Bronchial smooth muscle cell (primary cell): ENCODE measurements around the gene DECR2. TPM values are rescaled to one million over a fixed set of nuclear protein-coding genes. Genes with fewer than 3 reads are reported as not detected.

Experiments used
- total RNA-seq: library from RNA; depleted of rRNA; stranded (reverse); fragments of >200 nt; gene quantifications from 2 replicates; pipeline ENCODE4 v1.2.1, GENCODE V29; 2014

The DECR2 gene, protein sequence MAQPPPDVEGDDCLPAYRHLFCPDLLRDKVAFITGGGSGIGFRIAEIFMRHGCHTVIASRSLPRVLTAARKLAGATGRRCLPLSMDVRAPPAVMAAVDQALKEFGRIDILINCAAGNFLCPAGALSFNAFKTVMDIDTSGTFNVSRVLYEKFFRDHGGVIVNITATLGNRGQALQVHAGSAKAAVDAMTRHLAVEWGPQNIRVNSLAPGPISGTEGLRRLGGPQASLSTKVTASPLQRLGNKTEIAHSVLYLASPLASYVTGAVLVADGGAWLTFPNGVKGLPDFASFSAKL
- total RNA-seq = 3.7 and 11.8 TPM in 2 replicates

DNA sequence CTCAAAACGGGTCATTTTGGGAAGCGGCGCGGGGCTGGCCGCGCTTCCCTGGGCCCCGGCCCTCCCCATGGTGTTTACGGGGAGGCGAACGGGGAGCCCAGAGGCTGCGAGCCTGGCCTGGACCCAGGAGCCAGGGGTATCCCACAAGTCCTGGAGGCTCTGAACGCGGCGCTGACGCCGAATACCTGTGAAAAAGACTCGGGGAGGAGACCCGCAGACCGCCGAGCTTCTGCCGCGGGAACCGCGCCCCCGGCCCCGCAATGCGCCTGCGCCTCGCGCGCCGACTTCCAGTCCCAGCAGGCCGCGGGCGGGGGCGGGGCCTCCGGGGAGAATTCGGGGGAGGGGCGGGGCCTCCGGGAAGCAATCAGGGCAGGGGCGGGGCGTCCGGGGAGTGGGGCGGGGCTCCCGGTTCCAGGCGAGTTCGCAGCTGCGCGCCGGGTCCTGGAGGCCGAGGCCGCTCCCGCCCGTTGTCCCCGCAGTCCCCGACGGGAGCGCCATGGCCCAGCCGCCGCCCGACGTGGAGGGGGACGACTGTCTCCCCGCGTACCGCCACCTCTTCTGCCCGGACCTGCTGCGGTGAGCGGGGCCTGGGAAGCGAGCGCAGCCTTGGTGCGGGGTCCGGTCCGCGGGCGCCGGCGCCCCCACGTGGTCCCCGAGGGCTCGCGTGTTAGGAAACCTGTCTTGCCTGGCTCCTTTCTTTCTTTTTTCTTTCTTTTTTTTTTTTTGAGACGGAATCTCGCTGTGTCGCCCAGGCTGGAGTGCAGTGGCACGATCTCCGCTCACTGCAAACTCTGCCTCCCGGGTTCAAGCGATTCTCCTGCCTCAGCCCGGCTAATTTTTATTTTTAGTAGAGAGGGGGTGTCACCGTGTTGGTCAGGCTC lies at the start of gene DECR2:
Gene DECR2, plus strand, starts transcription at position 418 of the 881 bp plus-strand sequence. Its CDS starts 79 bp downstream, at position 497.

DNA sequence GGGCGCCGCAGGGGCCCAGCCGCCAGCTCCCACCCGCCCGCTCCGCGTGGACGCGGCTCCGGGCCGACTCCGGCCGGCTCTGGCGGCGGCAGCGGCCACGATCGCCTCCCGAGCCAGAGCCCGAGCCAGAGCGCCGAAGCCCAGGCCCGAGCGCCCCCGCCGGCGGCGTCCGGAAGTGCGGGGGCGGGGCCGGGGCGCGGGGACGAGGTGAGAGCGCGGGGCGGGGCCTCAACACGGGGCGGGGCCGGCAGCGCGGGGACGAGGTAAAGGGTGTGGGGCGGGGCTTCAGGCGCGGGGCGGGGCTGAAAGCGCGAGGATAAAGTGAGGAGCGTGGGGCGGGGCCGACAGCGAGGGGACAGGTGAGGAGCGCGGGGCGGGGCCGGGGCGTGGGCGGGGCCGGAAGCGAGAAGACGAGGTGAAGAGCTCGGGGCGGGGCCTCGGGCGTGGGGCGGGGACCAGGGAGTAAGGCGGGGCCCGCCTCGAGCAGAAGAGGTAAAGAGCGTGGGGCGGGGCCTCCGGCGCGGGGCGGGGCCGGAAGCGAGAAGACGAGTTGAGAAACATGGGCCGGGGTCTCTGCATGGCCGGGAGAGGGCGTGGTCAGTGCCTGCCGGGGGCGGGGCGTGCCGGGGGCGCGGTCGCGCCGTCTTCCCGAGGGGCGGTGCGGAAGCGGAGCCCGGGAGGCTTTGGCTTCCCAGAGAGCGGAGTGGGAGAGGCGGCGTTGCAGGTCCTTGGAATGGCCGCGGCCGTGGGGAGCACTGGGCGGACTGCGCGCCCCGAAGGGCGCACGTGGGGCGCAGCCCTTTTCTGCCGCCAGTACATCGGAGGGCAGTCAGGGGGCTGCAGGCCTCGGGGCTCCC lies 48.9 kb upstream of the DECR2 start, which contains the start of gene AXIN1:
Gene AXIN1, minus strand, starts transcription at position 177 of the 857 bp plus-strand sequence. CDS start 5,698 bp downstream, outside the sequence.

DNA sequence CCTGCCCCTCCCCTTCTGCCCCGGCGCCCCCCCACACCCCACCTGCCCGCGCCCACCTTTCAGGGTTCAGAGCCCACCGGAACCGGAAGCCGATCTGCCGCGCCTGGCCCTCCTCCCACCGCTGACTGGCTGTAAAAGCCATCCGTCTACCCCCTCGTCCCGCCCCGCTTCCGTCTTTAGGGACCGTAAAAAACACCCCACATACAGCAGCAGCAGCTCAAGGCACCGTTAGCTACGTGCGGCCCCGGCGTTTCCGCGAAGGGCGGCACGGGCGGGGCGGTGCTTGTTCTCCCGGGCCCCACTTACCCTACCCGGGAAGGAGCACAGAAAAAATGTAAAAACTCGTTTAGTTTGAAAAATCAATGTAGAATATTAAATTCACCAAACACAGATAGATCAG lies 31.2 kb upstream of the DECR2 start, which contains the start of gene MRPL28:
Gene MRPL28, minus strand, starts transcription at position 96 of the 400 bp plus-strand sequence. CDS start 320 bp downstream, outside the sequence.

DNA sequence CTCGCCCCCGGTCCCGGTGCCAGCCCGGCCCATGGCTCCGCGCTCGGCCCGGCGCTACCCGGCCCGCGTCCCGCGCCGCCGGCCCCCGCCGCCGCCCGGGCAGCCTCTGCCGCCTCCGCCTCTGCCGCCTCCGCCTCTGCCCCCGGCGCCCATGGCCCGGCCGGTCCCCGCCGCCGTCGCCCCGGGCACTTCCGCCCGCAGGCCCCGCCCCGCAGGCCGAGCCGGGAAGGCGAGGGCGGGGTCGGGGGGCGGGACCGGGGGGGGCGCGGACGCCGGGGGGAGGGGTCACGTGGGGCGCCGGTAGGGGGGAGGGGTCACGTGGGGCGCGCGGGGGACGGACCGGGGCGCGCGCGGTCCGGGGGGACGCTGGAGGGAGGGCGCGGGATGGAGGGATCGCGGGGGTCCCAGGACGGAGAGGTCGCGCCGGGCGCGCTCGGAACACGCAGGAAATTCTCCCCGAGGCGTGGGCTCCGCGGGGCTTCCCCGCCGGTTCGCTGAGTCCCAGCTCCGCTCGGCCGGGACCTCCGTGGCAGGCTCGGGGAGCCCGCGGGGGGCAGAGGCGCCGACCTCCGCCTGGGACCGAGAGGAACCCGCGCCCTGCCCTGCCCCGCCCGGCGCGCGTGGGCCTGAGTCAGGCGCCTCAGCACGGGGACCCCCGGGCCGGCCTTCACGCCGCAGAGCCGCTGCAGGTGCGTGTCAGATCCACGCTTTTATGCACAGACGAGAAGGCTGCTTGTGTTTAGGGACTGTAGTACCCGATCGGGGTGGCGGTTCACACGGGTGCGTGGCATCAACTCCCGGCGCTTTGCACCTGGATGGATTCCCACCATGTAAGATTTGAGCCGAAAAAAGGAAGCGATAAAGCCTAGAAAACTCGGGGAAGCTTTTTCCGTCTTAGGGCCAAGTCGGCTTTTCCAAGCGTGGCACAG lies 19.6 kb upstream of the DECR2 start, which contains the start of gene PGAP6:
Gene PGAP6, minus strand, starts transcription at position 190 of the 929 bp plus-strand sequence. Its CDS starts 157 bp downstream, at position 33.

DNA sequence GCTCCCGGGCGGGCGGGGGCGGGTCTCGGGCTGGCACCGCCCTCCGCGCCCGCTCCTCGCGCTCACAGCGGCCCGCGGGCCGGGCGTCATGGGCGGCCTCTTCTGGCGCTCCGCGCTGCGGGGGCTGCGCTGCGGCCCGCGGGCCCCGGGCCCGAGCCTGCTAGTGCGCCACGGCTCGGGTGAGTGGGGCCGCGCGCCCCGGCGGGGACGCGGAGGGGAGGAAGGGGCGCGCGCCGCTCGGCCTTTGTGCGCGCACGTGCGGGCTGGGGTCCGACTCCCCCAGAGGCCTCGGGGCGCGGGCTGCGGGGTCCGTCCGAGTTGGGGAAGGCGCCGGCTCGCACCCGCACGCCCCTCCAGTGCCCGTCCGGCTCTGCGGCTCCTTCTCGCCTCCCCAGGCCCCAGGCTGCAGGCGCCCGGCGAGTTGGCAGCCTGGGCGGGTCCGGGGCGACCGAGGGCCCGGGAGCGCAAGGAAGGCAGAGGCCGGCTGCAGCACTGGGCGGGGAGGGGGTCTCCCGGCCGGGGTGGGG lies 4.5 kb upstream of the DECR2 start, which contains the start of gene NME4:
Gene NME4, plus strand, starts transcription at position 65 of the 527 bp plus-strand sequence. Its CDS starts 24 bp downstream, at position 89.

DNA sequence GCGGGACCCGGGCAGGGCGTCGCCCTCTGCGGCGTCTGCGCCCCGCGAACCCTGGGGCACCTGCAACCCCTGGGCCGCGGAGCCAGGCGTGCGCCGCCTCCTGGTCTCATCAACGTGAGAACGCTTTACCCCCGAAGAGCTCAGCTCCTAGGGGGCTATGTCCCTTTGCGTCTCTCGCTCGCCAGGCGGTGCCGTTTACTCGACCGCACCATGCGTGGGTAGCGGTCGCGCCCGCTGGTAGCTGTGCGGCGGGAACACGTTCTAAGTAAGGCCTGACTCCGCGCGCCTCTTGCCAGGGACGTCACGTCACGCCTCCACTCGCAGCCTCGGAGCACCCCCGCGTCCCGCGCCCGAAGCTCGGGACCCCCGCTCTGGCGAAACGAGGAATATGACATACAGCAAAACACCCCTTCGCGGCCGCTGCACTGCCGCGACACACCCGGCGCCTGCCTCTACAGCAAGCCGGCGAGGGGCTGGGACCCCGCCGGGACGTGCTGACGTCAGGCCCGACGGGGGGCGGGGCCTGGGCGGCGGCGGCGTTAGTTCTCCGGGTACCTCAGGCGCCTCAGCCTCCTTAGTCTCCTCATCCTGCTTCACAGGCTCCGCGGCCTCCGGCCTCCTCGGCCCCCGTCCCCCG lies 23.5 kb downstream of the DECR2 start, which contains the start of gene RAB11FIP3:
Gene RAB11FIP3, plus strand, starts transcription at position 568 of the 637 bp plus-strand sequence. CDS start 358 bp downstream, outside the sequence.

Other genes with a start within 250 kb of the DECR2 start
- gene HBZ, start 249.2 kb upstream of the DECR2 start, total RNA-seq = not detected in 2 replicates
- gene HBM, start 235.9 kb upstream of the DECR2 start, total RNA-seq = not detected in 2 replicates
- not detected in 2 replicates for gene HBA2, start 229.0 kb upstream of the DECR2 start, total RNA-seq
- gene HBA1, start 225.2 kb upstream of the DECR2 start, total RNA-seq = not detected in 2 replicates
- not detected in 2 replicates for gene HBQ1, start 221.4 kb upstream of the DECR2 start, total RNA-seq
- 23.3 and 28.8 TPM in 2 replicates for gene LUC7L, start 172.4 kb upstream of the DECR2 start, total RNA-seq
- gene FAM234A, start 167.1 kb upstream of the DECR2 start, total RNA-seq = 31.5 and 39.1 TPM in 2 replicates
- gene RGS11, start 125.9 kb upstream of the DECR2 start, total RNA-seq = 1.4 and 7.2 TPM in 2 replicates
- 0.77 and 0.79 TPM in 2 replicates for gene ARHGDIG, start 121.3 kb upstream of the DECR2 start, total RNA-seq
- gene PDIA2, start 118.7 kb upstream of the DECR2 start, total RNA-seq = under 0.01 and 0.17 TPM in 2 replicates
- gene AXIN1, start 49.2 kb upstream of the DECR2 start, total RNA-seq = 14.2 and 17.5 TPM in 2 replicates
- 58.6 and 85.7 TPM in 2 replicates for gene MRPL28, start 31.3 kb upstream of the DECR2 start, total RNA-seq
- 73.8 and 99.2 TPM in 2 replicates for gene PGAP6, start 19.9 kb upstream of the DECR2 start, total RNA-seq
- gene NME4, start 4.7 kb upstream of the DECR2 start, total RNA-seq = 47.2 and 78.2 TPM in 2 replicates
- 17.5 and 18.0 TPM in 2 replicates for gene RAB11FIP3, start 23.8 kb downstream of the DECR2 start, total RNA-seq
- gene CAPN15, start 125.8 kb downstream of the DECR2 start, total RNA-seq = 13.9 and 15.9 TPM in 2 replicates
- not detected in 2 replicates for gene PRR35, start 158.5 kb downstream of the DECR2 start, total RNA-seq
- gene NHLRC4, start 165.1 kb downstream of the DECR2 start, total RNA-seq = 1.1 and 4.7 TPM in 2 replicates
- gene PIGQ, start 168.1 kb downstream of the DECR2 start, total RNA-seq = 16.7 and 23.0 TPM in 2 replicates
- 6.5 and 8.2 TPM in 2 replicates for gene RAB40C, start 188.2 kb downstream of the DECR2 start, total RNA-seq
- 0.09 and 0.32 TPM in 2 replicates for gene WFIKKN1, start 229.1 kb downstream of the DECR2 start, total RNA-seq
- 66.9 and 80.2 TPM in 2 replicates for gene METTL26, start 234.4 kb downstream of the DECR2 start, total RNA-seq
- 9.0 and 12.9 TPM in 2 replicates for gene MCRIP2, start 239.9 kb downstream of the DECR2 start, total RNA-seq
- gene WDR90, start 247.5 kb downstream of the DECR2 start, total RNA-seq = 8.5 TPM in 2 replicates